Urinary bladder (tissue), 4 donors: Measurements from ENCODE around the gene FGF1. TPM values are rescaled to one million over a fixed set of nuclear protein-coding genes. Genes with fewer than 3 reads are reported as not detected.

Experiments
- DNase-seq: peaks from one replicate; pipeline ENCODE4 v3.0.0-alpha.2; 2015; ENCODE audit errors: extremely low spot score
- H3K27ac ChIP-seq: one replicate; pipeline ENCODE4 v1.5.1; 2013; ENCODE audit warnings: low read depth, mild to moderate bottlenecking, moderate library complexity
- H3K36me3 ChIP-seq: one replicate; pipeline ENCODE4 v1.6.1; 2013; ENCODE audit warnings: mild to moderate bottlenecking, moderate library complexity; ENCODE audit not compliant: insufficient read depth
- H3K4me1 ChIP-seq: one replicate; pipeline ENCODE4 v1.6.1; 2013; ENCODE audit warnings: mild to moderate bottlenecking, moderate library complexity; ENCODE audit not compliant: insufficient read depth
- H3K4me3 ChIP-seq: one replicate; pipeline ENCODE4 v1.5.1; 2013; ENCODE audit warnings: low read depth, low read length
- WGBS: extraction: QIAGEN DNeasy Blood & Tissue Kit; methylation state at CpG from one replicate; pipeline ENCODE4 v1.1.7; 2013; 5-methylcytosine and 5-hydroxymethylcytosine counted together
- polyA plus RNA-seq: library from polyadenylated mRNA; stranded (reverse); fragments of 200-250 nt; gene quantifications from one replicate; pipeline ENCODE4 v1.2.3, GENCODE V29; 2013
- total RNA-seq: library from RNA; depleted of rRNA; stranded (reverse); fragments of >200 nt; gene quantifications from one replicate; pipeline ENCODE4 v1.2.3, GENCODE V29; 2014
- donor health status: healthy with polysubstance abuse.
- donor health status: healthy.

The FGF1 gene
- total and polyA plus RNA-seq, 2 donors, result 0.58 to 5.1 TPM

DNA sequence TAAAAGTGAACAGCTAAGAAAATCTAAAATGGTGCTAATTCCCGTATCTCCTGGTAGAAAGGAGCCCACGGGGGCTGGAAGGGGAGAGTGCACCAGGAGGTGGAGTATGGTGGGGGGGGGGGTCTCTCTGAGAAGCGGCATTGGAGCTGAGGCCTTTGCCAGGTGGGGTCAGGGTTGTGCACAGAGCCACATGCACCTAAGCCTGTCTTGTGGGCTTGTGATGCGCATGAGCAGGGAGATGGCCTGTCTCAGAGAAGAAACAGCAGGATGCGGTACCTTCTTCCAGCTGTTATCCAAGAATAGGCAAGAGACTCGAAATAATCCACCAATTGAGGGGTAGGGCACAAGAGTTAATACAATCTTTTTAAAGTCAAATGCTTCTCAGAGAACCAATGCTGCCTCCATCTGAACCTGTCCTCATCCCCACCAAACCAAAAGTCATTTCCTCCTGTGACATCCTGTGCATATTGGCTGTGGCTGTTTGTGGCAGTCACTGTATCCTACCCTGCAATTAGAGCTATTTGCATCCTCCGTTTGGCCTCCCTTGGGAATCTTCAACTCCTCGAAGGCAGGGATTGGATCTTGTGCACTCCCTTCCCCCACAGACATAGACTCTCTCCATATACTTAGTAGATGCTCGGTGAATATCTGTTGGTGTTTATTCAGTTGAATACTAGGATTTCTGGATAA, 45.4 kb downstream of the FGF1 start:
- no peaks in the 10 kb centered on the region for H3K36me3 ChIP-seq
- no peaks in the 10 kb centered on the region for H3K4me1 ChIP-seq
- H3K4me3 ChIP-seq, result no peak overlapping the region
- H3K27ac ChIP-seq, result no peak overlapping the region
- DNase-seq, result no peak
- 75% methylated on average over 9 of the region's 9 CpGs for WGBS

DNA sequence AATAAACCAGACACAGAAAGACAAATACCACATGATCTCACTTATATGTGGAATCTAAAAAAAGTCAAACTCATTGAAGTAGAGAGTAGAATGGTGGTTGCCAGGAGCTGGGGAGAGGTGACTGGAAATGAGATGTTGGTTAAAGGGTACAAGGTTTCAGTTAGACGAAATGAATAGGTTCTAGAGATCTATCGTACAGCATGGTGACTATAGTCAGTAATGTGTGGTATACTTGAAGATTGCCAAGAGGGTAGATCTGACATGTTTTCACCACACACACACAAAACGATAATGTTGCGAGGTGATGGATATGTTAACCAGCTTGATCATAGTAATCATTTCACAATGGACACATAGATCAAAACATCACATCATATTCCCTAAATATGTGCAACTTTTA, 46.4 kb downstream of the FGF1 start:
- WGBS, result 83% methylated on average over 4 of the region's 4 CpGs
- no peaks in the 10 kb centered on the region for H3K36me3 ChIP-seq
- H3K4me3 ChIP-seq, result no peak overlapping the region
- no peak overlapping the region for H3K27ac ChIP-seq
- no peak for DNase-seq
- H3K4me1 ChIP-seq, result no peaks in the 10 kb centered on the region

DNA sequence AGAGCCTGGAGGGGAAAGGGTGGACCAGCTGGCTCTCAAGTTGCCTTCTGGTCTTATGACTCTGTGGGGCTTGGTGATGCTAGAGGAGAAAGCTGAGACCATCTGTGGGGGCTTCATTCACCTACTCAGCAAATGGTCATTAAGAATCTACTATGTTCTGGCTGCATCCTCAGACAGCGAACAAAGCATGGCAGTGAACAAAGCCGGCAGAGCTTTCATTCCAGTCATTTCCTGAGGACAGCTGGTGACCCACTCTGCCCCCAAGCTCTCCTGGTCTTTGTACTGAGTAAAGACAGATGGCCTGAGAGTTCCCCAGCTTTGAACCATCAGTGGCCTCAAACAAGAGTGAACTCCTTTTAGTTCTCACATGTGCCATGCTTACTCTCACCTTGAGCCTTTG, 48.0 kb downstream of the FGF1 start:
- Histone ChIP-seq H3K27ac (no peak overlapping the region), H3K36me3 (no peaks in the 10 kb centered on the region), H3K4me3 (no peak overlapping the region), H3K4me1 (no peaks in the 10 kb centered on the region)
- no peak for DNase-seq
- WGBS, result 83% methylated on average over 2 of the region's 2 CpGs

DNA sequence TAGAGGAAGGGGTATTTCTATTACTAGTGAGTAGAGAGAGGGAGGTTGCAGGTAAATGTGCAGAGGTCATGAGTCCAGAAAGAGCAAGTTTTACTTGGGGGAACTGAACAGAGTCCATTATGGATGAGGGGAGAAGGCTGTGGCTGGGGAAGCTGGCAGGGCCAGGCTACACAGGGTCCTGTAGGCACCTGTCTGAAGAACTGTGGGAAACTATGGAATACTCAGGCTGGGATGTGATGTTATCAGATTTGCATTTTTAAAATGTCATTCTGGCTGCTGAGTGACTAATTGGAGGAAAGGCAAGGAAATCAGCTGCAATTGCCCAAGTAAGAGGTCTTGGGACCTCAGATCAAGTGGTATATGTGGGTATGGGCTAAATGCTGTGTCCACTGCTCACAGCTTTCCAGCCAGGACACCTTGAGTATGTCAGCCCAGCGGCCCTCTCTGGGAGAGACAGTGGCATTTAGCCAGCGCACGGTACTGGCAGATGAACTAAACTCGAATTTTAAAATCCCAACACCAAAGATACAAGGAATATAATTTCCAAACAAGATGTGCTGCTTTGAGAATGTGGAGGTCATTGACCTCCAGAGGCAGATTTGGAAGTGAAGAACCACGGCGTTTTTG, 49.1 kb downstream of the FGF1 start:
- no peak overlapping the region for H3K27ac ChIP-seq
- H3K36me3 ChIP-seq, result no peaks in the 10 kb centered on the region
- no peak for DNase-seq
- WGBS, result 90% methylated on average over 6 of the region's 6 CpGs
- H3K4me1 ChIP-seq, result no peaks in the 10 kb centered on the region
- H3K4me3 ChIP-seq, result no peak overlapping the region

DNA sequence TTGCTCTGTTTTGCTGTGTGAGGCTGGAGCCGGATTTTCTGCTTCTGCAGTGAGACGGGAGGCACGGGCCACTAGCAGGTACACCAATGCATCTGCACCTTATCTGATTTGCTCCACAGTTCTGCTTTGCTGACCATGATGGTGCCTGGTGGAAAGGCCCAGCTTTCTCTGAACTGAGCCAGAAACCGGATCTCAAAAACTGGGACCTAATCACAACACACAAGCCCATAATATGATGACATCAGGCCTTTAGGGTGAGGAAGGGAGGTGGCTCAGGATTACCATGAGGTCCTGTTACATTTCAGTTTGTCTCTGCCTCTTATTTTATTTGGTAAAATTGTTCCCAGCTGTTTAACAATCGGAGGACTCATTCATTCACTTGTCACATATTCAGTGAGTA, 49.8 kb downstream of the FGF1 start:
- H3K36me3 ChIP-seq, result no peaks in the 10 kb centered on the region
- H3K4me1 ChIP-seq, result no peaks in the 10 kb centered on the region
- DNase-seq, result no peak
- H3K4me3 ChIP-seq, result no peak overlapping the region
- H3K27ac ChIP-seq, result no peak overlapping the region
- 68% methylated on average over 5 of the region's 5 CpGs for WGBS

DNA sequence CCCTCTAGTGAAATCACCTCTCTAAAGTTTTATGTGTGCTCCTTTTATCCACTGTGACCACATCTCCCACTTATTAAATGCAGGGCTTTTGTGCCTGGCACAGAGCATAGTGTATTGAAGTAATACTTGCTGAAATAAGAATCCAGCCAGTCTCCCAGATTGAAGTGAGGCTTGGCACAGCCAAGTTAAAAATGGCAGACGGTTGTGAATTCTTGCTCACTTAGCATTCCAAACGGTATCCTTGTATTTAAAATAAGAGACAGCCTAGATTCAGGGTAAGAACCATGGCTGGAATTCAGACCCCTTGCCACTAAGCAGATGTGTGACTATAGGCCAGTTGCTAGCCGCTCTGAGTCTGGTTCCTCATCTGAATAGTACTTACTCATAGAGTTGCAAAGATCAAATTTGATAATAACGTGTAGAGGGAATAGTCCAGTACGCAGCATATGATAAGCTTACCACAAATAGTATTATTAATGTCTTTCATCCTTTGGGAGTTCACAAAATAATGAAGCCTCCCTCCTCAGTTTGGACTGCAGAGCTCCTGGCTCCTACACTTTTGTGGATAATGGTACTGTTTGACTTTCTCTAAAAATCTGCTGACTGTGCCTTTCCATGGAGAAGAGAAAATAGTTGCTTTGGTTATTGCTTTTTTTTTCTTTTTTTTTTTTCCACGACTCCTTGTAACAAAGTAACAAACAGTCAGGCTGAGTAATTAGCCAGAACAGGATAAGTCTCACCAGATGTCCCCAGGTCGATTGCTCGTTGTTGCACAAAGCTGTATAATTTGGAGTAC, 51.5 kb downstream of the FGF1 start:
- Histone ChIP-seq H3K36me3 (no peaks in the 10 kb centered on the region), H3K4me3 (no peak overlapping the region), H3K27ac (no peak overlapping the region), H3K4me1 (no peaks in the 10 kb centered on the region)
- 68% methylated on average over 8 of the region's 8 CpGs for WGBS
- DNase-seq, result no peak

DNA sequence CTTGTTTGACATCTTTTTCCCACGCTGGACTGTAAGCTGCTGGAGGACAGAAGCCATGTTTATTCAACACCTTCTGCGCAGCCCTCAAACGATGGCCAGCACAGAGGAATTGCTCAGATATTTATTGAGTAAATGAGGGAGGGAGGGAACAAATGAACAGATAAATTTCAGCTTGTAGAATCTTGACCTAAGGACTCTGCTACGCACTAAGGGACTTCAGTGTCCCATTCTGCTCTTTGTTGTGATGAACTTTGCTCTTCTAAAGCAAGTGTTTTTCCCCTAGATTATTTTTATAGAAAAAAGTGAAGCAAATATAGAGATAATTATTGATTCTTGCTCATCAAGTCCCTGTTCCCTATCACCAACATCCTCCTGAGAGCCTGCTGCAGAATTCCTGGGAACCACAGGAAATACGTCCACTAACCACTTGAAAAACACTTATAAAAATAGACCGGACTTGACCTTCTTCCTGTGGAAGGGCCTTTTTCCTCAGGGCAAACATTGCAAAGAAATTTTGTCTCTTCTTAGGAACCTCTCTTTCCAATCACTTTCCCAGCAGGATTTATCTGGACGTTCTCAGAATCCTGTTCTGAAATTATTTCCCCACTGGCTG, 54.9 kb downstream of the FGF1 start:
- Histone ChIP-seq H3K36me3 (no peaks in the 10 kb centered on the region), H3K27ac (no peak overlapping the region), H3K4me3 (no peak overlapping the region), H3K4me1 (no peaks in the 10 kb centered on the region)
- 81% methylated on average over 7 of the region's 7 CpGs for WGBS
- no peak for DNase-seq

DNA sequence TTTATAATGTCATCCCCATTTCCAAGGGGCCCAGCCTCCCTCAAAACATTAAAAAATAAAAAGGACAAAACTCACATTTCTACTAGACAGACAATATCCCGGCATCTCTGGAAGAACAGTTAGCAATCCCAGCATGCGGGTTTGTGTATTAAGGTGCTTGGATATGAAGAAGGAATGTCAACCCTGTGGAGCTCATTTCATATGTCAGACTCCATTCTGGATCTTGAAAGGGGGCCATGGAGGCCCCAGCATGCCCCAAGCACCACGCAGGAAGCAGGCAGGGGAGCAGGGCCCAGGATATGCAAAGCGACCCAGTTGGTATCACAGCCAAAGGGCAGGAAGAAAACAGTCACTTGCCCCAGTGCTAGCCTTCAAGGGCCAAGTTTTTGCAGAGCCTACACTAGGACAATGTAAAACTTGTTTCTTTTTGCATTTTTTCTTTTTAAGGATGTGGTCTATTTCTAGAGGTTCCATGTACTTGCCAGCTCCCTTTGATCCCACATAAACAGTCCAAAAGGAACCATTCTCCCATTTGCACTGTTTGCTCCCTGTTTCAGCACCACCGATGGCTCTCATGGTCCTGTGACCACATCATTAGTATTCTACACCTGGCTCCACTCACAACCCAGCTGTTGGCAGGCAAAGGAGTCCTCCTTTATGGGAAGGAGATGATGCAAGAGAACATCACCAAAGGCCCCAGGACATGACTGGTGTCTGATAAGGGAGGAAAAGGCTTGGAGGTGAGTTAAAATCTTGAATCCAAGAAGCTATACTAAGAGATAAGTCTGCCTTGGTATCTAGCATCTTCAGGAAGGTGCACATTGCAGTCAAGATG, 58.3 kb downstream of the FGF1 start:
- WGBS, result 88% methylated on average over 5 of the region's 5 CpGs
- no peak for DNase-seq
- no peaks in the 10 kb centered on the region for H3K36me3 ChIP-seq
- no peak overlapping the region for H3K27ac ChIP-seq
- no peaks in the 10 kb centered on the region for H3K4me1 ChIP-seq
- H3K4me3 ChIP-seq, result no peak overlapping the region

DNA sequence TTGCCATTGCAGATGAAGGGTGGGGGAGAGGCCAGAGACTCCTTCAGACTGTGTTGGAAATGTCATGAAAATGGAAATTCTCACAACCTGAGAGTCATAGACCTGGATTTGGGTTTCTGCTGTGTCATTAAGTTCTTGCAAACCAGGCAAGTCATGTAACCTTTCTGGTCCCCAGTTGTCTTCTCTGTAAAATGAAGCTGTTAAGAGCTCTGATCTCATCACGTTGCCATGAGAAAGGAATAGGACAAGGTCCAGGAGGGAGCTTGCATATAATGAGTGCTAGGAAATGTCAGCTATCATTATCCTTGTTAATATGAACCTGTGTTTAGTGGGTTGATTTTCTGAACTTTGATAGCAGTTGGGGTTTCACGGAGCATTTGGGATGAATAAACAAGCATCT, 59.1 kb downstream of the FGF1 start:
- Histone ChIP-seq H3K36me3 (no peaks in the 10 kb centered on the region), H3K4me1 (no peaks in the 10 kb centered on the region), H3K4me3 (no peak overlapping the region), H3K27ac (no peak overlapping the region)
- 81% methylated on average over 2 of the region's 2 CpGs for WGBS
- no peak for DNase-seq

DNA sequence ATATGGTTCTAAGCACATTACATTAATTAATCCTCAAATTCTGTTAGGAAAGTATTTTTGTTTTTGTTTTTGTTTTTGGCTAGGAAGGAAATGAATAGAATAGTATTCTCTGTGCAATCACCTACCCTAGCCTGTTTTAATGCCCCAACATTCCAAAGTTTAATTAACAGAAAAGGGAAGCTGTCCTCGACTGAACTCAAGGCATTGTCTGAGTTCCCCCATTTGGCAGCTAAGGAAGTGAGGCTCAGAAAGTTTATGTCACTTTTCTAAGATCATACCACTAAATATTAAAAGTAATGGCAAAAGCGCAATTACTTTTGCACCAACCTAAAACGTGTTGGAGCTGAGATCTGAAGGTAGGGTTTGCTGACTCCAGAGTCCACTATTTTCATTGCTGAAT, 59.8 kb downstream of the FGF1 start:
- H3K4me1 ChIP-seq, result no peaks in the 10 kb centered on the region

DNA sequence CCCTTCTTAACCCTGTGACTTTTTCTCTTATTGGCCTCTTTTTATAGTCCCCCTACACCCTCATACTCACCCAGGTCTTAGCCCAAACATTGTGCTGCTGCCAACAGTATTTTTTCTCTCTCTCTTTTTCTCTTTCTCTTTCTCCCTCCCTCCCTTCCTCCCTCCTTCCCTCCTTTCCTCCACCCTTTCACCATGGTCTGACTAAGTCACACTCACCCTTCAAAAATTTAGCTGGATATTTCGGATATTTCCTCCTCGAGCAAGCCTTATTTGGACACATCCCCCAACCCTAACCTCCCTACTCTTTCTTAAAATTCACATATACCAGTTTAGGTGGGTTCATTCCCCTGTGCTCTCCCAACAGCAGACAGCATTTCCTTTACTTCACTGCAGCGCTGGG, 64.7 kb downstream of the FGF1 start:
- Histone ChIP-seq H3K27ac (no peak overlapping the region), H3K36me3 (no peaks in the 10 kb centered on the region), H3K4me3 (no peak overlapping the region), H3K4me1 (no peaks in the 10 kb centered on the region)
- DNase-seq, result no peak
- WGBS, result 75% methylated on average over 3 of the region's 3 CpGs

More for the DNA sequence above, 59.8 kb downstream of the FGF1 start:
- Histone ChIP-seq H3K4me3 (no peak overlapping the region), H3K36me3 (no peaks in the 10 kb centered on the region), H3K27ac (no peak overlapping the region)
- no peak for DNase-seq
- 59% methylated on average over 3 of the region's 3 CpGs for WGBS

DNA sequence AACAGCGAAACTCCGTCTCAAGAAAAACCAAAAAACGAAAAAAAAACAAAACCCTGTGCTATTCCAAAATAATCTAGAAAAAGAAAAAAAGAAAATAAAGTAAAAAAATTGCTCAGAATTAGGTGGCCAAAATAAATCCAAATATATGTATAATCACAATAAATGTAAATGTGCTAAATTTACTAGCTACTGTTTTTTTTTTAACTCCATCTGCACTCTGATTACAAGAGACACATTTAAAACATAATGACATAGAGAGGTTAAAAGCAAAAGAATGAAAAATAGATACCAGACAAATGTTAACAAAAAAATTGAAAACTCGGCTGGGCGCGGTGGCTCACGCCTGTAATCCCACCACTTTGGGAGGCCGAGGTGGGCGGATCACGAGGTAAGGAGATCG, 66.1 kb downstream of the FGF1 start:
- H3K36me3 ChIP-seq, result no peaks in the 10 kb centered on the region
- no peak for DNase-seq
- no peak overlapping the region for H3K4me3 ChIP-seq
- 95% methylated on average over 11 of the region's 11 CpGs for WGBS
- no peak overlapping the region for H3K27ac ChIP-seq
- H3K4me1 ChIP-seq, result no peaks in the 10 kb centered on the region

DNA sequence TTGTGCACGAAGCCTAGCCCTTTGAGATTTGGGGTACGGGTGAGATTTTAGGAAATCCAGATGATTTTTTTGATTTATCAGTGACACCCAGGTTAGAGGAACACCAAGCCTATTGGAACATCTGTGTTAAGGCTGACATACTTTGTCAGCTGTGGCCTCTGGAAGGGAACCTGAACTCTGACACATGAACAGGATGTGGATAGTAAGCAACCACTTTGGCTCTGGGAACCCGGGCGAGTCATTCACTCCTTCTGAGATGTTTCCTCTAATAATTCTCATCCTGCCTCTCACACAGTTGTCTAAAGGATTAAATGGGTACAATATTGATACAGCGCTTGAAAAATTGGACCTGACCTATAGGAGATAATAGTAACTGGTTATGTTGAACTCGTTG, 67.8 kb downstream of the FGF1 start:
- Histone ChIP-seq H3K4me3 (no peak overlapping the region), H3K27ac (no peak overlapping the region), H3K36me3 (no peaks in the 10 kb centered on the region), H3K4me1 (no peaks in the 10 kb centered on the region)
- 68% methylated on average over 6 of the region's 6 CpGs for WGBS
- DNase-seq, result no peak
